ENCODE measurements around the gene BHLHA9. TPM values are rescaled to one million over a fixed set of nuclear protein-coding genes. Genes with fewer than 3 reads are reported as not detected.

BHLHA9 gene
- total RNA-seq, 6 experiments from 2014 or later = not detected

DNA sequence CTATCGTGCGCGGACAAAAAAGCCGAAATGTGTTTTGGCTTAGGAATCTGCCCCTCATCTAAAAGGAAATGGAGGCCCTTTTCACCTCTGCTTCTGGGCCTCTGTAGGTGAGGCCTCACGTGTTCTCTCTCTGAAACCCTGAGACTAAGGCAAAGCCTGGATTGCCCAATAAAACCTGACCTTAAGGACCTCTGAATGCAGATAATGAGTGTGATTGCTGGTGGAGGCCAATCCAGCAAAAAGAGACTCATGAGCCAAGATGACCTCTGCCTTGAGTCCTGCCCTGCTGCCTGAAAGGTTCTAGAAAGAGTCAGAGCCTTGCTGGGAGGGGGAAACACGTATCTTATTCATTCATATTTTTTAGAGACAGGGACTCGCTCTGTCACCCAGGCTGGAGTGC is 45.9 kb upstream of the BHLHA9 start:
- H3K27ac ChIP-seq = no peak overlapping the region

DNA sequence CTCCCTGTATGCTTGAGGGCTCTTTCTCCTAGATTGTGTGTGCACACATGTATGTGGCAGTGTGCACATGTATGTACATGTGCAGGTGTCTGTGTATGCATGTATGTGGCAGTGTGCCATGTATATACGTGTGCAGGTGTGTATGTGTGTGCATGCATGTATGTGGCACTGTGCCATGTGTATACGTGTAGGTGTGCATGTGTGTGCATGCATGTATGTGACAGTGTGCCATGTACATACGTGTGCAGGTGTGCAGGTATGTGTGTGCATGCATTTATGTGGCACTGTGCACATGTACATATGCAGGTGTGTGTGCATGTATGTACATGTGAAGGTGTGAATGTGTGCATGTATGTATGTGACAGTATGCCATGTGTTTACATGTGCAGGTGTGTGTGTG is 43.9 kb upstream of the BHLHA9 start:
- Histone ChIP-seq H3K27me3 (no peaks in the 10 kb centered on the region), H3K9me3 (no peaks in the 10 kb centered on the region), H3K27ac (no peak overlapping the region), H3K4me3 (no peak overlapping the region), H3K36me3 (no peaks in the 10 kb centered on the region), H3K4me1 (peaks cover 0 to 10% (median 0%) of the 10 kb centered on the region in 4 donors)
- DNase-seq (no peak), ATAC-seq (no peak)
- intact Hi-C loops (cut with DNase I) = no loop called here
- TF ChIP-seq, protein P1, sequence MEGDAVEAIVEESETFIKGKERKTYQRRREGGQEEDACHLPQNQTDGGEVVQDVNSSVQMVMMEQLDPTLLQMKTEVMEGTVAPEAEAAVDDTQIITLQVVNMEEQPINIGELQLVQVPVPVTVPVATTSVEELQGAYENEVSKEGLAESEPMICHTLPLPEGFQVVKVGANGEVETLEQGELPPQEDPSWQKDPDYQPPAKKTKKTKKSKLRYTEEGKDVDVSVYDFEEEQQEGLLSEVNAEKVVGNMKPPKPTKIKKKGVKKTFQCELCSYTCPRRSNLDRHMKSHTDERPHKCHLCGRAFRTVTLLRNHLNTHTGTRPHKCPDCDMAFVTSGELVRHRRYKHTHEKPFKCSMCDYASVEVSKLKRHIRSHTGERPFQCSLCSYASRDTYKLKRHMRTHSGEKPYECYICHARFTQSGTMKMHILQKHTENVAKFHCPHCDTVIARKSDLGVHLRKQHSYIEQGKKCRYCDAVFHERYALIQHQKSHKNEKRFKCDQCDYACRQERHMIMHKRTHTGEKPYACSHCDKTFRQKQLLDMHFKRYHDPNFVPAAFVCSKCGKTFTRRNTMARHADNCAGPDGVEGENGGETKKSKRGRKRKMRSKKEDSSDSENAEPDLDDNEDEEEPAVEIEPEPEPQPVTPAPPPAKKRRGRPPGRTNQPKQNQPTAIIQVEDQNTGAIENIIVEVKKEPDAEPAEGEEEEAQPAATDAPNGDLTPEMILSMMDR (IDR thresholded peaks at IDR 0.05) = no peak
- TF ChIP-seq POLR2A (IDR thresholded peaks at IDR 0.05) = no peak
- 45% methylated on average over 2 of the region's 3 CpGs for WGBS (ENCODE audit: insufficient coverage, low coverage, low lambda C conversion rate, missing lambda C conversion rate)

More for the DNA sequence above, 45.9 kb upstream of the BHLHA9 start:
- ATAC-seq (peak in 1 of 4 donors; percentile 9), DNase-seq (no peak)
- intact Hi-C loops (cut with DNase I) = no loop called here
- 72% methylated on average over 4 of the region's 7 CpGs for WGBS (ENCODE audit: insufficient coverage, low coverage, low lambda C conversion rate, missing lambda C conversion rate)
- TF ChIP-seq, protein P1 (IDR thresholded peaks at IDR 0.05) = no peak
- no peak for TF ChIP-seq POLR2A (IDR thresholded peaks at IDR 0.05)
- Histone ChIP-seq H3K4me1 (peaks cover 0 to 7% (median 0%) of the 10 kb centered on the region in 4 donors), H3K4me3 (no peak overlapping the region), H3K36me3 (no peaks in the 10 kb centered on the region), H3K9me3 (no peaks in the 10 kb centered on the region), H3K27me3 (no peaks in the 10 kb centered on the region)

DNA sequence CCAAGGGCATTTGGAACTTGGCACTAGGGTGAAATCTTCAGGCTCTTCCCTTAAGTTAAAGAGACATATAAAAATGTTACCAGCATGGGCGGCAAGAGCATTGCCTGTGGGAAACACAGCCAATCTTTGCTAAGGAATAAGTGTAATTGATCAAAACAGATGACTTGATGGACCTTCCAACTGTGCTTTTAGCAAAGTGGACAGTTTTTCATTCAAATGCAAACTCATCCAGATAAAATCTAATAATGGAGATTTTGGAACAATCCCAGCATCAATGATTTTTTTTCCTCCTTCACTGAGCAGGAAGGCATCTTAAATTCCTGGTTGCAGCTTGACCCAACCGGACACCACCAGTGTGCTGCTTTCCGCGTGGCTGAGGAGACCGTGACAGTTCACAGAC is 42.9 kb upstream of the BHLHA9 start:
- no peak for TF ChIP-seq POLR2A (IDR thresholded peaks at IDR 0.05)
- TF ChIP-seq, protein P1 (IDR thresholded peaks at IDR 0.05) = no peak
- no peaks in the 10 kb centered on the region for H3K27me3 ChIP-seq
- peak overlapping the region in 1 of 3 donors; percentile 51 for H3K4me3 ChIP-seq
- no peak overlapping the region for H3K27ac ChIP-seq
- no peak for DNase-seq
- no peak for ATAC-seq
- intact Hi-C loops (cut with DNase I) = no loop called here
- no peaks in the 10 kb centered on the region for H3K36me3 ChIP-seq
- WGBS (ENCODE audit: insufficient coverage, low coverage, low lambda C conversion rate, missing lambda C conversion rate) = 54% methylated on average over 3 of the region's 5 CpGs
- H3K4me1 ChIP-seq = peaks cover 0 to 10% (median 0%) of the 10 kb centered on the region in 4 donors
- H3K9me3 ChIP-seq = no peaks in the 10 kb centered on the region

DNA sequence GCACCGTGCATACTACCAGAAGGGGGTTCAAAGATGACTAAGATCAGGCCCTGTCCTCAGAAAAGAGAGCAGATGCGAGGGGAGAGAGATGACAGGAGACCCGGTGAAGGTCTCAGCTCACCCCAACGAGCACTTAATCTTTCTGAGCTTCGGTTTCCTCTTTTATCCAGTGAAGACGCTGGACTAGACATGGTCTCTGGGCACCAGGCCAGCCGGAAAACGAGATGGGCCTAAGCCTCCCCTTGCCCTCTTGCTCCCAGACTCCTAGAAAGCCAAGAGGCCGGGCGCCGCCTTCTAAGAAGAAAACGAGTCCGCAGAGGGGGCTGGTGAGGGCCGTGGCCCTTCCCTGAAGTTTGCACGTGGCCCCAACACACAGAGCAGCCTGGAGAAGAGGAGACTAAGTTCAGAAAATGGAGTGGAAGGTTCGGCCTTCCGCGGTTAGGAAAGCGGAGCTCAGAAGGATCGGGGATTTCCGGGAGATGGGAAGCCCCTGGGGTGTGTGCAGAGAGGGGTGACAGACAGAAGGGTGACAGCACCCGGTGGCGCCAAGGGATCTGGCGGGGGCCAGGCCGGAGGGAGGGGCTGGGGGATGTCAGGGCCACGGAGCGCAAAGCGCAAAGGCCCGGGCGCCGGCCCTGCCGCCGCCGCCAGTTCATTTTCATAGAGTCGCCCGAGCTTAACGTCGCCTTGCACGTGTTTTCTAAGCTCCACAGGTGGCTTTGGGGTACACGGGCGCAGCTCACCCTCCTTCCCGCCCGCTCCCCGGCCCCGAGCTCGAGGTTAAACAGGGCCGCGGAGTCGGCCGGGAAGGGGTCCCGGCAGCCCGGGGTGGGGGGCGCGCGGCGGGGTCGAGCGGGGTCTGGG is 42.1 kb upstream of the BHLHA9 start:
- DNase-seq = peak; percentile 52 to 66 (median 55)
- H3K4me1 ChIP-seq = peaks cover 0 to 10% (median 0%) of the 10 kb centered on the region in 4 donors
- no peak overlapping the region for H3K27ac ChIP-seq
- peak; percentile 20 to 44 (median 34) for ATAC-seq
- H3K36me3 ChIP-seq = no peaks in the 10 kb centered on the region
- no peaks in the 10 kb centered on the region for H3K27me3 ChIP-seq
- intact Hi-C loops (cut with DNase I) = no loop called here
- peak overlapping the region in 2 of 3 donors; percentile 25 to 51 for H3K4me3 ChIP-seq
- 17% methylated on average over 12 of the region's 58 CpGs for WGBS (ENCODE audit: insufficient coverage, low coverage, low lambda C conversion rate, missing lambda C conversion rate)
- TF ChIP-seq POLR2A (IDR thresholded peaks at IDR 0.05) = no peak
- TF ChIP-seq, protein P1 (IDR thresholded peaks at IDR 0.05) = no peak
- H3K9me3 ChIP-seq = no peaks in the 10 kb centered on the region

All from right lobe of liver (tissue), 6 donors.